Stimulated activated CD4-positive, alpha-beta T cell treated with anti-CD3 and anti-CD28 coated beads, Interleukin-15, amount 100 ng/mL, for 48 hours (primary cell): ENCODE results near the gene KCNQ1.

Experiments used
- DNase-seq, 2 donors: peaks; one replicate each; pipeline ENCODE4 v3.0.0-alpha.2; 2020; ENCODE audit warnings: low read depth in 2 of 2

Gene KCNQ1

DNA sequence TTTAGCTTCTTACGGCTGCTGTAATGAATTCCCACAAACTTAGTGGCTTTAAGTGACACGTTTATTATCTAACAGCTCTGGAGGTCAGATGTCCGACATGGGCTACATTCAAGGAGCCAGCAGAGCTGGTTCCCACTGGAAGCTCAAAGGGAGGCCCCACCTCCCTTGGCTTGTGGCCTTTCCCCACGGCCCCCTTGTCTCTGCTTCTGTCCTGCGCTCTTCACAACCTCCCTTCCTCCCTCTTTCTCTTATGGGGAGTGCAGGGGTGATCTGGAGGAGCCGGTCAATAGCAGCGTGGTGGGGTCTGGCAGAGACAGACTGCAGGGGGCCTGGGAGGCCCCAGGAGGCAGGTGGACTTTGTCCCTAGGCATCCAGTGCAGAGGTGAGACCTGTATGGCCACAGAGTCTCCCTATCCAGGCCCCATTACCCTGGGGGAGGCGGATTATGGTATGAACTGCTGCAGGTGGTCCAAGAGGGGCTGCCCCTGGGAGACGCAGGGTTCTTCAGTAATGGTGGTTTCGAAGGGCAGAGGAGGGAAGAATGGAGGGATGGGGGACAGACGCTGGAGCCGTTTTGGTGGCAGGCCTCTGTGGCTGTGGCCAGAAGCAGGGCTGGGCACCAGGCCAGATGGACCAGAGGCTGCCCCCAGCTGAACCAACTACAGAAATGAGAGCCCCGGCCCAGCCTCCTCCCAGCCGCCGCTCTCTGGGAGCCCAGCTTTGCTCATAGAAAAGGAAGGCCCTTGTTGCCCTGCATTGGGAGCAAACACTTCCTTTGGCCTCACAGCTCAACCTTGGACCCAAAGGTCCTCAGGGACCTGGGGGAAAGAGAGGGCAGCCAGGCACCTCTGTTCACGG lies 285.7 kb downstream of the KCNQ1 start:
- DNase-seq = no peak

DNA sequence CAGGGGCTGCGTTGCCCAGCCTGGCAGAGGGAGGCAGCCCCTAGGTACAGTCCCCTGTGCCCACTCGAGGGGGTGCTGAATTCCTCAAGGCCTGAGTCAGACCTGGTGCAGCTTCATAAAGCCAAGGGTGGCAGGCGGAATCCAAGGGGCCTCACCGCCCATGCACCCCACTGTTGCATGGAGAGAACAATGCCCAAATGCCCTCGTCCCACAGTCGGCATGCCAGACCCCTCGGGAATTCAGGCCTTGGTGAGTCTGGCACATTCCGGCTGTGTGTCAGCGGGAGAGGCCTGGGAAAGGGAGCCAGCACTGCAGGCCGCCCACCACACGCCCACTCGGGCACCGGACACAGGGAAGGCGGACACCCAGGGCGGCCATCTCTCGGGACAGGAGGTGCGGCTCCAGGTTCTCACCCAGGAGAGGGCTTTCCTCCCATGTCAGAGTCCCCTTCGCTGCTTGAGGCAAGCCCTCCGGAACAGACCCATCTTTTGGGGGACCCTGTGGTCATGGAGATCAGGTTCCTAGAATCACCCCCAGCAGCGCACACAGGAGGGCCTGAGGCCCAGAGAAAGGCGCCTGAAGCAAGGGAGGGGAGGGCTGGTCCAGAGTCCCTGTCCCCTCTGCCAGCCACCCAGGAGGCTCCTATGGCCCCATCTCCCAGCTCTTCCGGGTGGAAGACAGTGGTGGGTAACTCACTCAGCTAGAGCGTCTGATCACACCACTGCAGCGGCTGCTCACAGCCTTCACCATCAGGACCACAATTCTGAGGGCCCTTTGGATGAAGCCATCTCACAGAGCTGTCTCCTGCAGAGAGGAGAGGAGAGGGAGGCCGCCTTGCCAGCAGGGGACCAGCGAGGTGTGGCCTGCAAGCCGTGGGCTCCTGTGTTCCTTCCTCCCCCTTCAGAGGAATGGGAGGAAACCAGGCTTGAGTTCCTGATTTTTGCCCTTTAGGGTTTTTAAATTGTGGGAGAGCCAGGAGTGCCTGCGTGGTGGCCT lies 286.6 kb downstream of the KCNQ1 start:
- no peak for DNase-seq

DNA sequence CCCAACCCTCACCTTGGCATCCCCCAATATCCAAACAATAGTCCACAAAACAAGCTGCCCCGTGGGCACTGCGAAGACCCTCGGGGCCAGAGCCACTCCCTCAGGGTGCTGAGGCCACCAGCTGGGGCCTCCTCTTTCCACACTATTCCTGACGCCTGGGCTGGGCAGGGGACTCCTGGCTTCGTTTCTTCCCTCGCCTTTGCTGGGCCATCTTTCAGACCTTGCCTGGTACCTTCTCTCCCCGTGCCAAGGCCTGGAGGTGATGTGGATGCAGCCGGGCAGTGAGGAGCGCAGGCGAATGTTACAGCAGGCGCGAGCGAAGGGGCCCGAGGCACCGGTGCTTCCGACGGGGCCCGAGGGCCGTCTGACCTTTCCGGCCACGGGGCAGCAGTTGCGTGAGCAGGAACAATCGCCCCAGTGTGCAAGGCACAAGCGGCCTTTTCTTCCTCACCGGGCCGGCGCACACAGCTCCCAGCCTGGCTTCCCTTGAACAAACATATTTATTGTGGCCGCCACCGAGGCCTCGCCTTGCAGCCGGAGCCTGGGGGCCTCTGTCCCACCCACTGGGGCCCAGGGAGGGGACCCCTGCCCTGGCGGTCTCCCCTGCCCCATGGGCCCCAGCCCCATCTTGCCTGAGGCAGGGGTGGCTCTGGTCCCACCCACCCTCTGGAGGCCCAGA lies 287.6 kb downstream of the KCNQ1 start:
- DNase-seq = no peak

DNA sequence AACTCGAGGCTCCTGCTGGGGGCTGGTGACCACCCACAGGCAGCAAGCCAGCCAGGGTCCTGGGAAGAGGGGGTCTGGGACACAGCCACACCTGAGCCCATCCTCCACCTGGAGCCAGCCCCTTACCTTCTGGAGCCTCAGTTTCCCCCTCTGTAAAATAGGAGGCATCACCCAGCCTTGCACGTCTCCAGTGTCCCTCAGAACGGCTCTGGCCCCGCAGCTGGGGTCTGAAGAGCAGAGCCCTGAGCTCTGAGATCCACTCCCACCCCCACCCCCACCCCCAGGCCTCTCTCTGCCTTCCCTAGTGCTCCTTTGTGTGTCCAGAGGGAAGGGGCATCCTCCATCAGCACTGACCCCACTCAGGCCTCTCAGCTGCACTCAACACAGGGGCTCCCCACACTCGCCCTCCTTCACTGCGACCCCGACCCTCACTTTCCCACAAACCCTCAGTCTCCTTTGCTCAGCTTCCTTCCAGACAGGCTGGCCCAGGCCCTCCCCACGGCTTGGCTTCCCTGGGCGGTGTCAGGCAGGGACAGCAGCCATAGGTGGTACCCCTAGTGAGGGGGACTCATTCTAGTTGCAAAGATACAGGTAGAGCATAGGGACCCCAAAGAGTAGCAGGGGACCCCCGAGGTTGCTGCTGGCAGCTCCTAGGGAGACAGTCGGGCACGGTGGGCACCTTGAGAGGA lies 288.3 kb downstream of the KCNQ1 start:
- DNase-seq = no peak

DNA sequence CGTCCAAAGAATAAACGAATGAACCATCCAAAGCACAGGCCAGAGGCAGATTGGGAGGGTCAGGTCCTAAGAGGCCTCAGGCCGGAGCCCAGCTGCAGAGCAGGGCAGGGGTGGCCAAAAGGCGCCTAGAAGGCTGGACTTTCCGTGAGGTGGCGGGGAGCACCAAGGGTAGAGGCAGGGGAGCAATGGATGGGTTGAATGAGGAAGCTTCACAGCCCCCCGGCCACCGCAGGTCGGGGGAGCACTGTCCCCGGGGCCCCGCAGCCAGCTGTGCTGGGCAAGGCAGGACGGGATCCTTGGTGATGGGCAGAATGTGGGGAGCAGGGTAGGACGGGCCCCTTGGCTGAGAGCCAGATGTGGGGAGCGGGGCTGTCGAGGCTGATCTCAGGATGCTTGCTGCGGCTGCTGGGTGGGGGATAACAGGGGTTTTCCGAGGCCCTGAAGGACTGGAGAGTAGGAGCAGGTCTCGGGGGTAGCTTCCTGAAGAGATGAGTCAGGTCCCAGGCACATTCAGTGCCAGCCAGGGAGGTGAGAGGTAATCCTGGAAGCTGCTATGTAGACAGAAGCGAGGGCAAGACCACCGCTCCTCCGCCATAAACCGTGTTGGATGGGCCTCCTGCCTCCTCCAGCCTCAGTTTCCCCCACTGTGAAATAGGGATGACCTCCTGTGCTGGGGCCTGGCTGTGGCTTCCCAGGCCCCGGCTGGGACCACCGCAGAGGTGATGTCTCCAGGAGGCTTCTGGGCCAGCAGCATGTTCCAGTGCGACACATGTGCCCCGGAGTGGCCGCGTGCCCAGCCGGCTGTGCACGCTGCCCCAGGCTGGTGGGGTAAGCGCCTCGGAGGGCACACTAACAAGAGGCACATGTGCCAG lies 289.6 kb downstream of the KCNQ1 start:
- DNase-seq = no peak

DNA sequence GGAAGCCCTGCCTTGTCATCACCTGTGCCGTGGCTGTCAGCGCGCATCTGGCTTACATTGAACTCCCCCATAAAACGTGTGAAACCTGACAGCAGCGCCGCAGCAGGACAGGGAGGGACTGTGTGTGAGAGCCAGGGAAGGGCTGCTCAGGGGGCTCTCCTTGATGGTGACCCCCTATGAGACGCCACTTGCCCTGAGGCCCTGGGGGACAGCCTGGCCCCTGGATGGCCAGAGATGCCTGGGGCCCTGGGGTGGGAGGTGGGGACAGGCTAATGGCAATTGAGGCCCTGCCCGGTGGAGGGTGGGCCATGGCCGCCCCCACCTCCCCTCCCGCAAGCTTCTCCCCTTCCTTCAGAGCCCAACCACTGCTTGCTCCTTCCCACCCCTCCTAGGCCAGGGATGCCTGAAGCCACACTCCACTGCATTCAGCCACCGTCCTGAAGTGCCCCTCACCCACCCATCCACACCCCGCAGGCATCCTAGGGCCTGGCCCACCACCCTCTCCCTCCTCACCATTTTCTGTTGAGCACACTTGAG lies 290.3 kb downstream of the KCNQ1 start:
- DNase-seq = no peak

DNA sequence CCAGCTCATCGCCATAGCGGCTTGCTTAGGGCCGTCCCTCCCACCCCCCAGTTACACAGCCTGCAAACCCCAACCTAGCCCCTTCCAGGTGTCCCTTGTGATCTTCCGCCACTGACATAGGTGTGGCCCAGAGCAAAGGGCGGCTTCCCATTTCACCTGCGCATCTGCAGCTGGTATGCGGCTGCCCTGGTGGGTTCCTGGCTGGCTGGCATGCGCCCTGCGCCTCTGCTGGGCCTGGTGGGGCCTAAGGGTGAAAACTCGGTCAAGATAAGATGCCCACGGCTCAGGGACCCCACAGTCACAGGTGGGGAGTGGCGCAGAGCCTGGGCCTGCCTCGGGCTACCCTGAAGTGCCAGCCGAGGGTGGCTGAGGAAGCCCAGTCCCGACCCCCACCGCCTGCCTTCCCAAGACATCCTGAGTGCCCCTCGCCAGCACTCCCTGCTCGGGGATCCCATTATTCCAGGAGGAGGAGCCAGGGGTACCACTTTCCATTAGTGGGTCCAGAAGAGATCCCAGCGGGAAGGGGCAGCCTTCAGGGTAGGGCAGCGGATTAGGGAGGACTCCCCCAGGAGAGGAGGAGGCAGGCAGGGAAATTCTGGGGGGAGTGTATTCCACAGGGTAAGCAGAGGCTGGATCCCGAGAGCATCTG lies 291.9 kb downstream of the KCNQ1 start:
- DNase-seq = no peak

DNA sequence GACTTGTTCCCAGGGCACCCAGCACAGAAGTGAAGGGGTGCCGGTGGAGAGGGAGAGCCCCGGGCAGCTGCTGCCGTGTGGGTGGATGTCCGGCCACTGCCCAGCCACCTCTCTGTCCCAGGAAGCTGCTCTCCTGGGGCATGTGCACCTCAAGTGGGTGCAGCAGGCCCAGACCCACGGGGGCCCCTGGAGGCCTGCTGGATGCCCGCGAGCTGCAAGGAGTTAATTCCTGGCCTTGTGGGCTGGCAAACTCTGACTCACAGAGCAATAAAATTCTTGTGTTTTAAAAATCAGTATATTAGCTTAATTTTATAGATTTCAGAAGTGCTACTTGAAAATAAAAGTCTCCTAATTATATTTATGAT lies 292.4 kb downstream of the KCNQ1 start:
- DNase-seq = no peak

DNA sequence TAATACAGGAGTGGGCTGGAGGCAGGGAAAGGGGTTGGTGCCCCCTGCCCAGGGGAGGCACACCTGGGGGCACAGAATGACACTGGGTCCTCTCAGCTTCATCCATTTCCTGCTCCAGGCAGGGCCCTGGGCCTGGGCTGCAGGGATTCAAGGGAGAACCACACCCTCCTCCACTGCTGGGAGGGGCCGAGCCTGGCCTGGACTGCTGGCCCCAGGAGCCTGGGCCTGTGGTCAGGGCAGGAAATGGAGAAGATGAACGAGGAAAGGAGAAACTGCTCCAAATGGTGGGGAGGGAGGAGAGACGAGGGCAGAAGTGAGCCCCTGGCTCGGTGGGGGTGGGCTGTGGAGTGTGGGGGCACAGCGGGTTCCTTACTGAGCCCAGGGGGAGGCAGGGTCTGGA lies 293.1 kb downstream of the KCNQ1 start:
- no peak for DNase-seq

DNA sequence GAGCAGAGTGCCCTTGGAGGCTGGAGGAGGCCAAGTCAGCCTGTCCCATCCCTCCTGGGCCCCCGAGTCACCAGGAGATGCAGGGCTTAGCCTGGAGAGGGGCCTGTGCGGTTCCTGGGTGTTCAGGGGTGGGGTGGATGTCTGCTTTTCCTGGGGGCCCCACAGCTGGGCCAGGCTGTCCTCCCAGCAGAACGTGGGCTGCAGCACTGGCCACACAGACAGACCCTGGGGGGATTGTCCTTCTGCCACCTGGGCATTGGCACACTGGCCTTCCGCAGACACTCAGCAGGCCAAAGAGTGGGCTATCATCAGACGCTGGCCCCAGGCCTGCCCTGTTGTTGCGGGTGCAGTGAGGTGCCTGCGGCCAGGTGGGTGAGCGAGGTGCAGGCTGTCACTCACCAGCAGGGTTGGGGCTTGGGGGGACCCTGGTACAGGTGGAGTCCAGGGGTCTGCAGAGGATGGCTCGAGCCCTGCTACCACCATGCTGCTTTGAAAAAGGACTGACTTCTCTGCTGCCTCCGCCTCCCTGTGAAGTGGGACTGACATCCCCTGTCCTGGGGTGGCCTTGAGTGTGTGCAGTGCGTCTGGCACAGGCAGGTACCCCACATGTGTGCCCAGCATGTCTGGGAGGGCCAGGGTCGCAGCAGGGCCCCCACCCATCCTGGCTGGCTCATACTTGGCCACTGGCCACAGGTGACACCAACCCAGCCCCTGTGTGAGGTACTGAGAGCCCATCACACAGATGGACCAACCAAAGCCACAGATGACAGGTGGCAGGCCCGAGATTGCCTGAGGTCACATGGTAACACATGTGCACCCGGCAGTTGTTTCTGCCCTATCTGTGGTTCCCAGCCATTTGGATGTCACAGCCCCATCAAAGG lies 294.0 kb downstream of the KCNQ1 start:
- DNase-seq = no peak

DNA sequence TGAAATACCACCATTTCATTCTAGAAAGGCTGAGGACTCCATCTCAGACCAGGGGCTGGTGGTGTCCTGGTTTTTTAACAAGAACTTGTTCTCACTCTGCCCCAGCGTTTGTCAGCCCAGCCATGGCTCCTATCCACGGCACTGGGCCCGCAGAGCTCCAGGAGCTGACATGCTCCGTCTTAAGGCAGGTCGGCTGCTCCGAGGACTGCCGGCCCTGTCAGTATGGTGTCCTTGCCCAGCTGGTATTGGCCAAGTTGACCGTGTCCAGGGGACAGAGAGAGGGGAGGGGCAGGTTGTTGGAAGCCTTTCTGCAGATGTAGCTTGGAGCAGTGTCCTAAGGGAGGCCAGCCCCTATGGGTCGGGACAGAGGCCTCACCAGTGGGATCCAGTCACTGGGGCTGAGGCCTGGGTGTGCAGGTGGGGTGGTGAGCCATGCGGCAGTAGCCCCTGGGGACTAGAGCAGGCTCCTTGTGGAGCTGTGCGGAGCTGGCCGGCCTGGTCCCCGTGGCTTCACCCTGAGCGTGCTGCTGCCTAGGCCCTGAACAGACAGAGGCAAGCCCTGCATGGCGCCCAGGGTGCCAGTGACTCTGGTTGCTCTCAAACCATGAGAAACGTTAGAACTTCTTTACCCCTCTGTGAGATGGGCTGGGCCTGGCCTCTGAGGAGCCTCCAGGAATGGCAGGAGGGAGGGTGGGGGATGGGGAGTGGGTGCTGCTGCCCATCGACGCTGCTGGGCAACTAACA lies 294.9 kb downstream of the KCNQ1 start:
- no peak for DNase-seq

DNA sequence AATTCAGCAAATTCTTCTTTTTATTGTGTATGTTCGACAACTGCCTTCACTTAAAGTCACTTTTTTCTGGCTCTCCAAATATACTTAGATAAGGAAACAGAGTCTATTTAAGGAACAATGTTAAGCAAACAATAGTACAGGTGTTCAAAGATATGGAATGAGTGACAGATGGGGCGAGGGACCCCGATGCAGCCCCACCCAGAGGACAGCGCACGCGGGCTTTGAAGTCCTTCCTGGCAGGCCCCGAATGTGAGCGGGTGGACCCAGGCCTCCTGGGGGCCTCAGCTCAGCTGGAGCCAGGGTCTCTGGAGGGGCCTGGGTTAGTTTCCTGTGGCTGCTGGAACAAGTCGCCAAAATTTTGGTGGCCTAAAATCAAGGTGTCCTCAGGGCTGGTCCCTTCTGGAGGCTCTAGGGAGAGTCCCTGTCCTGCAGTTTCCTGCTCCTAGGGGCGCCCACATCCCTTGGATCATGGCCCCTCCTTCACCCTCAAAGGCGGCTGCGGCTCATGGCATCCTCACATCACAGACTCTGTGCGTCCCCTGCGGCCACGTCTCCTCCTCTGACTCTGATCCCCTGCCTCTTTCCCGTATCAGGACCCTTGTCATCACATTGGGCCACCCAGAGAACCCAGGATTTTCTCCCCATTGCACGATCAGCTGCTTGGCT lies 295.6 kb downstream of the KCNQ1 start:
- no peak for DNase-seq

DNA sequence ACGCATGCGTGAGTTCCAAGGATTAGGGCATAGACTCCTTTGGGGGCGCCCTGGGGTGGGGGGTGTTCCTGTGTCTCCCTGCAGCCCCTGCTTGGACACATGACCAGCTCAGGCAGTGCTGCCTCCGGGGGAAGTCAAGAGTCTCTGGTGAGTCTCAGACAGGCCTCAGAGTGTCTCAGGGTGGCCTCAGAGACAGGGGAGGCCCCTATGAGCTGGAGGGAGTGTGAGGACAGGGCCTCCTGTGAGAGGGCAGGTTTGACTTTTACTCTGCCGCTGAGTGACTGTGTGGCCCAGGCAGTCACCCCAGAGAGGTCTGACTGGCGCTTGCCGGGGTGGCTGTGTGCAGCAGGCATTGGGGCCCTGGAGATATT lies 296.2 kb downstream of the KCNQ1 start:
- no peak for DNase-seq

DNA sequence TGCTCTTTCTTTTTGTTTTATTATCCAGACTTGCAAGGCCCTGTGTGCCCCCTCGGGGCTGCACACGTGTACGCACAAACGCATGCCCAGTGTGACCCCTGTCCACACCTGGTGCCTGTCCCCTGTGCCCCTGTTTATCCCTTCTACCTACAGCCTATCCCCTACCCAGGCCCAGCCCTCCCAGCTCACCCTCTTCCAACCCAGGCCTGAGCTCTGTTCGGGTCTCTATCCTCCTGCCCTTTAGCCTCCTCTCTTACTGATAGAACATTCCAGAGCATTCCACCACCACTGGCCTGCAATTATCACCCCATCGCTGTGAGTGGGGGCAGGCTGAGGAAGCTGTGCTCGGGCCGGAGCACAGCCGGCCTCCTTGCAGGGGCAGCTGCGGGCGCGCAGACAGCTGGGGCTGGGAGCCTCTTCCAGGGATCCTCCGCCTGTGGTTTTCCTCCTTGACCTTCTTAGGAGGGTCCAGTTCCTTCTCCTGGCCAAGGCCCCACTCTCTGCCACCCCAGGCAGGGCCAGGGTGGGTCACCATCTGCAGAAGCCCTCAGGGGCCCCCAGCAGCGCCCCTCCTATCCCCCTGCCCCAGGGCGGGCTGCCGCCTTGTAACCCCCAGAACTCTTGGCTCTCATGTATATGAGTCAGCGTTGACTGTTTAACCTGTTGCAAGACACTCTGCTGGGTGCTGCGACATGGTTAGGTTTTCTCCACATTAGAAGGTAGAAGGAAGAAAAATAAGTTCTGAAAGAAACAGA lies 296.7 kb downstream of the KCNQ1 start:
- no peak for DNase-seq

DNA sequence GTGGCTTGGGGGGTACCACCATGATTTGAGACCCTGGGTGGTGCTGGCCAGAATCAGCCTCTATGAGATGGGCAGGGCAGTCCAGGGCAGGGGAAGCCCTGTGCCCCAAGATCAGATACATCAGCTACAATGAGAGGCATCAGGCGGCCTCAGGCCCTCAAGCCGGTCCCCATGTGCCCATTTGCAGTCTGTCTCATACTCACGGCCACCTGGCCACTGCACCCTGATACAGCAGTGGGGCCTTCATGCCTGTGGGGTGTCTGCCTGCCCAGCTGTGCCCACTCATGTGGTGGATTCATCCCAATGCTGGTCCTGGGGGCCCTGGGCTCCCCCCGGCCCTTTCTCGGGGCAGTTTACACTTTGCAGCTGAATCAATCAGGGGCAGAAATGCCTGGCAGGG lies 297.4 kb downstream of the KCNQ1 start:
- DNase-seq = no peak

DNA sequence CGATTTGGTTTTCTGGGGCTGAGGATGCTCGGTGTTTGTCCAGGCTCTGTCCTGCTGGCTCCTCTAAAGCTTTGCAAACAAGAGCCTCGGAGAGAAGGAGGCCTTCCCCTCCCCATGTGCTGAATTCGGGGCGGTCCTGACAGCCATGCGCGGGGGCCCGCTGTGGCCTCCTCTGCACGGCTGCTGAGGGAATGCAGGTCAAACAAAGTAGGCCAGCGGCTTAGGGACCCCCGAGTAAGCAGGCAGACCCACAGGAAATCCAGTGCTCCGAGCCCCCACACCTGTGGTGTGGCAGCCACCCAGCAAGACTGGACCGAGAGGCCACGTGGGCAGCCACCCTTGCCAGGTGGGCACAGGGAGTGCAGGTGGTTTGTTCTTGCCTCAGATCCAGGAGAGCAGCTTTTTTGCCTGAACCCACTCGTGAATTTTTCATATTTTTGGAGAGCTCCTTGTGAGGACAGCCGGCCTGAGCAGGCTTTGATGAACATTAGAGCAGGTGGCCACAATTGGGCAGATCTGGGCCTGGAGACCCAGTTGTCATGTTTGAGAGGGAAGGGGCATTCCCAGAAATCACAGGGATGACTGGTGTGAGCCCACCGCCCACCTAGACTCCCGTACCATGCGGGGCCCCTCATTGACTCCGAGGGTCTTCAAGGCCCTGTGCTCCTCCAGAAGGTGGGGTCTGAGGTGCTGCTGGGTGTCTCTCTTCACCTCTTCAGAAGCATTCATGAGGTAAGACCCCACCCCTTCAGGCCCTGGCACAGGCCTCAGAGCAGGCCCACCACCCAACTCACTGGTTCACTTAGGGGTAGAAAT lies 298.0 kb downstream of the KCNQ1 start:
- DNase-seq = no peak
